Prostate gland (tissue), 2 donors: Measurements from ENCODE around the gene BABAM2.

ENCODE experiments used
- CTCF ChIP-seq, 4 experiments: fragments of 200-600 bp in 2 of 4; fragments of 450-650 bp in 2 of 4; sonication (generic) in 2 of 4; IDR thresholded peaks; 1 replicate in 3 of 4; 2 replicates in 1 of 4; pipeline ENCODE4 v1.5.1; 2016 to 2019; ENCODE audit warnings: antibody characterized with exemption in 4 of 4, mild to moderate bottlenecking in 2 of 4, moderate library complexity in 2 of 4
- POLR2AphosphoS5 ChIP-seq: sonication (generic); formaldehyde crosslinking; IDR thresholded peaks from one replicate; pipeline ENCODE4 v1.6.1; 2017; ENCODE audit warnings: antibody characterized with exemption

- TF ChIP-seq POLR2AphosphoS5 (no peak), CTCF (IDR thresholded peaks at IDR 0.05) (no peak)
These were observed 157.8 kb downstream of the BABAM2 start for GRCh38 chr2:28048341-28048740.
